GM18526 (cell line): ENCODE measurements around the gene ZNF76.

Source experiments
- POLR2A ChIP-seq: IDR thresholded peaks from 3 replicates; pipeline ENCODE4 v1.6.1; 2011; ENCODE audit not compliant: insufficient read length; ENCODE audit errors: extremely low read depth

Gene ZNF76

GRCh38 chr6:35248300-35248699 is 11.2 kb upstream of the ZNF76 start:
- TF ChIP-seq POLR2A, result no peak

DNA sequence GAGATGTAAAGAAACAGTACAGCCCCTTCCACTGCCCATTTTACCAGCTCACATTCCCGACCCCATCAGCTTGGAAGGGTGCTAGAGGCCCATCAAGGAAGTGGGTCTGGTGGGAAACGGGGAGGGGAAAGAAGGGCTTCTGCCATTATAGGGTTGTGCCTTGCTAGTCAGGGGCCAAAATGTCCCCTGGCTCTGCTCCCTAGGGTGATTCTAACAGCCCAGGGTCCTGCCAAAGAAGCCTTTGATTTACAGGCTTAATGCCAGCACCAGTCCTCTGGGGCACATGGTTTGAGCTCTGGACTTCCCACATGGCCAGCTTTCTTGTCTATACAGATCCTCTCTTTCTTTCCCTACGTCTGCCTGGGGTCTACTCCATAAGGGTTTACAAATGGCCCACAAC is 10.6 kb upstream of the ZNF76 start:
- TF ChIP-seq POLR2A, result no peak

DNA sequence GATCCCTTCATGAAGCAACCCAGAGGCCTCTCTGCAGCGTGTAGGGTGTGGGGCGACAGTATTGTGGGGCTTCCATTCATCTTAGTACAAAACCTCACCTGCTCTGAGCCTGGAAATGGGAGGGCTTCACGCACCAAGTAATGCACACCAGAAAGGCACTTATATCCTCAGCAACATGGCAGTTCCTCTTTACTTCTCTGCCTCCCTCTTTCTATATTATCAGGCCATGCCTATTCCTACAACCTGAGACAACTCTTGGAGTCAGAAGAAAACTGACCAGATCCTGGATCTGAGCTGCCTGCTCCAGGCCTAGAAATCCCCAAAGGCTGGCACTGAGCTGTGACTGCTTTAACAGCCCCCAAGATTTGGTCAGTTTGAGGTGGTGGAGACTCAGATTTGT is 7.6 kb upstream of the ZNF76 start:
- TF ChIP-seq POLR2A, result no peak

GRCh38 chr6:35253249-35253648 is 6.3 kb upstream of the ZNF76 start:
- no peak for TF ChIP-seq POLR2A

GRCh38 chr6:35258336-35258735 is 1.2 kb upstream of the ZNF76 start:
- no peak for TF ChIP-seq POLR2A

GRCh38 chr6:35258858-35259193 is 709 bp upstream of the ZNF76 start:
- no peak for TF ChIP-seq POLR2A

DNA sequence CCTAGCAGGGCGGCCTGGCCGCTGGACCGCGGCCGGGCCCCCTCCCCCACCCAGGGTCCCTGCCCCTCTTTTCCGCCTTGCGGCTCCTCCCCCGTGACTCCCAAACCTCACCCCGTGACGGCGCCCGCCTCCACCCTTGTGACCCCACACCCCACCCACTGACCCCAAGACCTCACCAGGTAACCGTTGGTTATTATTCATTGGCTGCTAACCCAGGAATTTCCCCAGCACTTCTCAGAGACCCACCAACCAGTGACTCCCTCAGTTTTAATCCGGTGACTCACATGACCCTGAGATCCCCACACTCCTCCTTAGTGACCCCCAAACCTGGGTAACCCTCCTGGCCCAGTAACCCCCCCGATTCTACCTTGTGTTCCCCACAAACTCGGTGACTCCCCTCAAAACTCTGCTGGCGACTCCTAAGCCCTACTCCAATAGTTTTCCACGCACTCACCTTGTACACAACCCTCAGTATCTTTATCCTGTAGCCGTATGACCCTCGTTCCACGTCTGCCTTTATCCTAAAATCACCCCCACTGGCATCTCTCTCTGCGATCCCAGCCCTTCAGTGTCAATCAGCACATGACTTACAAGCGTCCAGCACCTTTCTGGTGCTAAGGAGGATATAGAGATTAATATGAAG is 534 bp downstream of the ZNF76 start:
- TF ChIP-seq POLR2A, result no peak

- TF ChIP-seq POLR2A, result no peak
Observed at GRCh38 chr6:35260591-35261570, 1.3 kb downstream of the ZNF76 start.

GRCh38 chr6:35262596-35262995 is 3.1 kb downstream of the ZNF76 start:
- TF ChIP-seq POLR2A, result no peak

DNA sequence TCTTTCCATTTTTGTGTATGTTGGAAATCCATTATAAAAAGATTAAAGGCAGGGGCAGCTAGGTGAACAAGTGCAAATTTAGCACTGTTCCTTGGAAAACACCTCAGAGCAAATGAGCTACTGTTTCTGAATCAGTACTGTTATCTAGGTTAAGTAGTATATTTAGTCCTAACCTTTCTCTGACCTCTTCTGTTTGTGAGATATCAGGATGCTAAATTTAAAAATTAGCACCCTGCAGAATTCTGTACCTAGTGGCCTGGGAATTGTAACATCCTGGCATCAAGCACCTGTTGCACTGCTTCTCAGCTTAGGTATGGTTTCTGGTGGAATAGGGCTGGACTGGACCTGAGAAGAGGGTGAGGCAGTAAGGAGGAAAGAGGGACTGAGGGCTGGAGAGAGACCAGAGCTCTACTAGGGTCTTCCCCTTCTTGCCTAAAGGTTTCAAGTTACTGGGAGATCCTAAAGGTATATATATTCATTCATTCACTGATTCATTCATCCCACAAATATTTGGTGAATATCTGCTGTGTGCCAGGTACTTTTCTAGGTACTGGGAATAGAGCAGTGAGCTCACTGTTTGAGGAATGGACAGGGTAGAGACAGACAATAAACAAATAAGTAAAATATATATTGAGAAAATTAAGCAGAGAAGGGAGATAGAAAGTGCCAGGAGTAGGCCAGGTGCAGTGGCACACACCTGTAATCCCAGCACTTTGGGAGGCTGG is 5.2 kb downstream of the ZNF76 start:
- TF ChIP-seq POLR2A, result no peak

GRCh38 chr6:35265523-35265922 is 6.0 kb downstream of the ZNF76 start:
- no peak for TF ChIP-seq POLR2A

- no peak for TF ChIP-seq POLR2A
Observed at GRCh38 chr6:35267446-35267845, 7.9 kb downstream of the ZNF76 start.

GRCh38 chr6:35267897-35268296 is 8.4 kb downstream of the ZNF76 start:
- no peak for TF ChIP-seq POLR2A

- TF ChIP-seq POLR2A, result no peak
Observed at GRCh38 chr6:35272005-35272404, 12.5 kb downstream of the ZNF76 start.

DNA sequence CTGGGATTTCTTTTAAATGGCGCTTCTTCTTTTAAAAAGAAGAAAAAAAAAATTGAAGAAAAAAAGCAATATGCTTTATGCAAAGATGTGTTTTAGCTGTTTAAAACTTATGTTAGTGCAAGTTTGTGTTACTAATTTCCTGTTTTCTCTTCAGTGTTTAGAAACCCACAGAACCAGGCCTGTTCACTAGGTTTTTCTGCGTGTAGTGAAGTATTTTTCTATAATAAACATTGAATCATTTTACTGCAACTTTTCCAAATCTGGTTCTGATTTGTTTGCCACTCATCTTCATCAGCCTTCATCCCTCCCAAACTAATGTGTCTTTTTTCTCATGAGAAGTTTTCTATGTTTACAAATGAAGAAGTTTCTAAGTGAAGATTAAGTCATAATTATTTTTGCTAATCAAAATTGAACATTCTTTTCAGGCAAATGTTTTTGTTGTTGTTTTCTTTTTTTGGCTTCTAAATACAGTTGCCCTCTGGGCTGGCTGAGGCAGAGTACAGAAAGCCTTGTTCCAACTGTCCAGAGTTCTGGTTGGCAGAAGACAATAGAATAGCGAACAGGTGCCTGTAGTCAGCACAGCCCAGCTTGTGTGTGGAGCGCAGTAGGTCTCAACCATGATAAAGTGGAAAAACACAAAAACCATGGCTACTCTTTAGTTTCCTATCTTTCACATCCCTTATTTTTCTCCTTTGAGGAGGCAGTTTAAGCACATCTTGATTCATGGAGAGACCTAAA is 14.5 kb downstream of the ZNF76 start:
- no peak for TF ChIP-seq POLR2A

- TF ChIP-seq POLR2A, result no peak
Observed at GRCh38 chr6:35275744-35276260, 16.3 kb downstream of the ZNF76 start.

DNA sequence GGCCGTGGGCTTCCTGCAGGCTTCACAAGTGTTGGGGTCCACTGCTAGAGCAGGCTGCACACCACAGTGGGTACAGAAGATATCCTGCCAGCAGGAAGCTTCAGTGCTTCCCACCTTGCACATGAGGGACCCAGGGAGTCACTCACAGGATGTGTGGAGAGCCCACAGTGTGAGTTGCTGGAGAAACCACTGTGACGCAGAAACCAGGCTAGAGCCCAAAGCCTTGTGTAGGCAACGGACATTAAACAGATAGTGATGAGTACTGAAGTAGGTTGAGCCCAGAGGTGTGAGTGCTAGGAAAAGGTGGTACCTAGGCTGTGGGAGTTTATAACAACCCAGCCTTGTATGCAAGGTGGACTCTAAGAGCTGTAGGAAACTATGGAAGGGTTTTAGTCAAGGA is 19.2 kb downstream of the ZNF76 start:
- TF ChIP-seq POLR2A, result no peak
